Adipocyte (in vitro differentiated cells): Measurements from ENCODE around the gene RGS3.
A peak's percentile ranks its signal among the peaks of the same experiment; 100 is the strongest.
"Not testable (repeated sequence)": the region's sequence is repeated elsewhere in the genome, so short reads cannot be mapped to it uniquely, and the experiment has no call there.

ENCODE experiments used
- DNase-seq: peaks from one replicate; pipeline ENCODE4 v3.0.0-alpha.2; 2015; ENCODE audit warnings: low read depth
- H3K27me3 ChIP-seq: replicated peaks from 2 replicates; pipeline ENCODE4 v1.7.0; 2013; ENCODE audit warnings: mild to moderate bottlenecking, low read length, moderate library complexity; ENCODE audit not compliant: control insufficient read depth, insufficient read depth
- H3K36me3 ChIP-seq: 2 replicates; pipeline ENCODE4 v1.7.0; 2013; ENCODE audit warnings: low read length, mild to moderate bottlenecking, moderate library complexity; ENCODE audit not compliant: control insufficient read depth, insufficient read depth, severe bottlenecking
- H3K4me1 ChIP-seq: 2 replicates; pipeline ENCODE4 v1.7.0; 2013; ENCODE audit warnings: mild to moderate bottlenecking, low read length, moderate library complexity; ENCODE audit not compliant: control insufficient read depth, insufficient read depth
- H3K4me3 ChIP-seq: 2 replicates; pipeline ENCODE4 v1.7.0; 2013; ENCODE audit warnings: mild to moderate bottlenecking, low read length, moderate library complexity
- H3K9ac ChIP-seq: 2 replicates; pipeline ENCODE4 v1.7.0; 2013; ENCODE audit warnings: mild to moderate bottlenecking, low read length, moderate library complexity
- H3K9me3 ChIP-seq: 2 replicates; pipeline ENCODE4 v1.7.0; 2013; ENCODE audit warnings: mild to moderate bottlenecking, low read length, moderate library complexity; ENCODE audit not compliant: control insufficient read depth

RGS3 gene

GRCh38 chr9:113463418-113464285, at the start of gene RGS3:
Gene RGS3 (plus strand): TSS chr9:113463727. CDS start chr9:113463803, 76 bp downstream.
- Histone ChIP-seq H3K9ac (no peak within 1 kb of the TSS), H3K36me3 (no peaks in the 10 kb centered on the region), H3K4me3 (peak within 1 kb of the TSS; percentile 36), H3K4me1 (peaks cover 3% of the 10 kb centered on the region), H3K9me3 (peaks cover 7% of the 10 kb centered on the region), H3K27me3 (peaks cover 27% of the 10 kb centered on the region)
- DNase-seq = peak; percentile 12

GRCh38 chr9:113416149-113416721, 47.3 kb upstream of the RGS3 start:
- H3K4me3 ChIP-seq = no peak overlapping the region
- DNase-seq = no peak
- H3K9me3 ChIP-seq = no peaks in the 10 kb centered on the region
- no peaks in the 10 kb centered on the region for H3K36me3 ChIP-seq
- H3K4me1 ChIP-seq = no peaks in the 10 kb centered on the region
- no peaks in the 10 kb centered on the region for H3K27me3 ChIP-seq
- H3K9ac ChIP-seq = no peak overlapping the region

- H3K9me3 ChIP-seq = no peaks in the 10 kb centered on the region
- H3K4me1 ChIP-seq = no peaks in the 10 kb centered on the region
- no peak for DNase-seq
- H3K9ac ChIP-seq = no peak overlapping the region
- no peaks in the 10 kb centered on the region for H3K36me3 ChIP-seq
- no peak overlapping the region for H3K4me3 ChIP-seq
- no peaks in the 10 kb centered on the region for H3K27me3 ChIP-seq
These were observed 46.2 kb upstream of the RGS3 start for GRCh38 chr9:113417370-113417769.

- H3K4me1 ChIP-seq = no peaks in the 10 kb centered on the region
- H3K9ac ChIP-seq = no peak overlapping the region
- peaks cover 4% of the 10 kb centered on the region for H3K27me3 ChIP-seq
- H3K9me3 ChIP-seq = no peaks in the 10 kb centered on the region
- no peaks in the 10 kb centered on the region for H3K36me3 ChIP-seq
- DNase-seq = no peak
- H3K4me3 ChIP-seq = no peak overlapping the region
These were observed 41.8 kb upstream of the RGS3 start for GRCh38 chr9:113421726-113422125.

- H3K9me3 ChIP-seq = no peaks in the 10 kb centered on the region
- H3K36me3 ChIP-seq = no peaks in the 10 kb centered on the region
- peaks cover 4% of the 10 kb centered on the region for H3K27me3 ChIP-seq
- no peak overlapping the region for H3K9ac ChIP-seq
- no peak overlapping the region for H3K4me3 ChIP-seq
- no peak for DNase-seq
- peaks cover 14% of the 10 kb centered on the region for H3K4me1 ChIP-seq
These were observed 38.5 kb upstream of the RGS3 start for GRCh38 chr9:113425072-113425471.

- Histone ChIP-seq H3K9ac (no peak overlapping the region), H3K27me3 (peaks cover 4% of the 10 kb centered on the region), H3K4me3 (no peak overlapping the region), H3K9me3 (no peaks in the 10 kb centered on the region), H3K36me3 (no peaks in the 10 kb centered on the region), H3K4me1 (peaks cover 14% of the 10 kb centered on the region)
- no peak for DNase-seq
These were observed 36.8 kb upstream of the RGS3 start for GRCh38 chr9:113426701-113427100.

GRCh38 chr9:113427629-113428028, 35.9 kb upstream of the RGS3 start:
- DNase-seq = peak; percentile 76
- H3K27me3 ChIP-seq = peaks cover 4% of the 10 kb centered on the region
- H3K36me3 ChIP-seq = no peaks in the 10 kb centered on the region
- H3K4me3 ChIP-seq = no peak overlapping the region
- peaks cover 14% of the 10 kb centered on the region for H3K4me1 ChIP-seq
- no peaks in the 10 kb centered on the region for H3K9me3 ChIP-seq
- no peak overlapping the region for H3K9ac ChIP-seq

GRCh38 chr9:113428062-113428615, 35.4 kb upstream of the RGS3 start:
- Histone ChIP-seq H3K27me3 (peaks cover 4% of the 10 kb centered on the region), H3K9me3 (no peaks in the 10 kb centered on the region), H3K4me3 (no peak overlapping the region), H3K9ac (no peak overlapping the region), H3K4me1 (peaks cover 14% of the 10 kb centered on the region), H3K36me3 (no peaks in the 10 kb centered on the region)
- DNase-seq = no peak

- Histone ChIP-seq H3K9me3 (no peaks in the 10 kb centered on the region), H3K27me3 (no peaks in the 10 kb centered on the region), H3K36me3 (no peaks in the 10 kb centered on the region), H3K4me1 (peaks cover 14% of the 10 kb centered on the region), H3K4me3 (no peak overlapping the region), H3K9ac (no peak overlapping the region)
- DNase-seq = no peak
These were observed 32.3 kb upstream of the RGS3 start for GRCh38 chr9:113431191-113431590.

GRCh38 chr9:113436728-113437515, 26.6 kb upstream of the RGS3 start:
- Histone ChIP-seq H3K27me3 (no peaks in the 10 kb centered on the region), H3K4me3 (no peak overlapping the region), H3K9me3 (no peaks in the 10 kb centered on the region), H3K4me1 (no peaks in the 10 kb centered on the region), H3K36me3 (no peaks in the 10 kb centered on the region), H3K9ac (no peak overlapping the region)
- peak; percentile 76 for DNase-seq

GRCh38 chr9:113437716-113438115, 25.8 kb upstream of the RGS3 start:
- H3K4me3 ChIP-seq, H3K27me3 ChIP-seq, H3K36me3 ChIP-seq, H3K9me3 ChIP-seq, H3K4me1 ChIP-seq, H3K9ac ChIP-seq, DNase-seq: not testable (repeated sequence)
